GM13977 (cell line): ENCODE data around the gene UNCX.

Source experiments
- DNase-seq: peaks from one replicate; pipeline ENCODE4 v3.0.0; 2012; ENCODE audit warnings: low spot score
- in situ Hi-C: fragments of 300-500 bp; cut with MboI; formaldehyde crosslinking; loops from one replicate; pipeline ENCODE4 v1.12.0; 2022; ENCODE audit warnings: low sequenced_read_pairs, low pct_unique_long_range_greater_than_20kb, mixed read lengths, inconsistent platforms; ENCODE audit not compliant: unreplicated experiment
- TF ChIP-seq, protein P1 (sequence below): IDR thresholded peaks from 2 replicates; pipeline ENCODE4 v1.5.1; 2012; ENCODE audit warnings: mild to moderate bottlenecking, control low read depth; ENCODE audit not compliant: insufficient read depth; ENCODE audit errors: extremely low read depth, missing control alignments

UNCX gene

DNA sequence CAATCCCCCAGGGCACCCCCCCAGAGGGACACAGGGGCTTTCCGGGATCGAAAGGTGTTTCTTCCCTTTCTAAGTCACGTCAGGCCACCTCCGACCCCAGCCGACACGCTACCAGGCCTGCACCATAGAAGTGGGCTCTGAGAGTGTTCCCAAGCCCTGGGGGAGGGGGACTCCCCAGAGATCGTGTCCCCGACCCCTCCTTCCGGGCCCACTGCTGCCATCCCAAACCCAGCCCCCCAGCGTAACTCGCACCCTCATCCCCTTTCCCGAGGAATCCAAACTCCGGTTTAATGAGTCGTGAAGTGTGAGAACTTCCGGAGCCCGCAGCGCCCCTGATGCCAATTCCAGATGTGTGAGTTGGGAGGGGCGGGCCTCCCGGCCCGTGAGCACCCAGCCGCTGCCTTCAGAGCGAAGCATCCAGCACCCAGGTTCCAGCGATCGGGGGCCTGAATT is 11.3 kb downstream of the UNCX start:
- in situ Hi-C loops: loop anchor here (25.0 kb wide), 1 partner anchor 168 kb away; no protein-coding TSS in a partner anchor
- TF ChIP-seq, protein P1, sequence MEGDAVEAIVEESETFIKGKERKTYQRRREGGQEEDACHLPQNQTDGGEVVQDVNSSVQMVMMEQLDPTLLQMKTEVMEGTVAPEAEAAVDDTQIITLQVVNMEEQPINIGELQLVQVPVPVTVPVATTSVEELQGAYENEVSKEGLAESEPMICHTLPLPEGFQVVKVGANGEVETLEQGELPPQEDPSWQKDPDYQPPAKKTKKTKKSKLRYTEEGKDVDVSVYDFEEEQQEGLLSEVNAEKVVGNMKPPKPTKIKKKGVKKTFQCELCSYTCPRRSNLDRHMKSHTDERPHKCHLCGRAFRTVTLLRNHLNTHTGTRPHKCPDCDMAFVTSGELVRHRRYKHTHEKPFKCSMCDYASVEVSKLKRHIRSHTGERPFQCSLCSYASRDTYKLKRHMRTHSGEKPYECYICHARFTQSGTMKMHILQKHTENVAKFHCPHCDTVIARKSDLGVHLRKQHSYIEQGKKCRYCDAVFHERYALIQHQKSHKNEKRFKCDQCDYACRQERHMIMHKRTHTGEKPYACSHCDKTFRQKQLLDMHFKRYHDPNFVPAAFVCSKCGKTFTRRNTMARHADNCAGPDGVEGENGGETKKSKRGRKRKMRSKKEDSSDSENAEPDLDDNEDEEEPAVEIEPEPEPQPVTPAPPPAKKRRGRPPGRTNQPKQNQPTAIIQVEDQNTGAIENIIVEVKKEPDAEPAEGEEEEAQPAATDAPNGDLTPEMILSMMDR: no peak
- no peak for DNase-seq

- DNase-seq: no peak
- in situ Hi-C loops: loop anchor here (25.0 kb wide), 1 partner anchor 167 kb away; no protein-coding TSS in a partner anchor
- TF ChIP-seq, protein P1: no peak
These were observed 12.2 kb downstream of the UNCX start for GRCh38 chr7:1244700-1245523.

DNA sequence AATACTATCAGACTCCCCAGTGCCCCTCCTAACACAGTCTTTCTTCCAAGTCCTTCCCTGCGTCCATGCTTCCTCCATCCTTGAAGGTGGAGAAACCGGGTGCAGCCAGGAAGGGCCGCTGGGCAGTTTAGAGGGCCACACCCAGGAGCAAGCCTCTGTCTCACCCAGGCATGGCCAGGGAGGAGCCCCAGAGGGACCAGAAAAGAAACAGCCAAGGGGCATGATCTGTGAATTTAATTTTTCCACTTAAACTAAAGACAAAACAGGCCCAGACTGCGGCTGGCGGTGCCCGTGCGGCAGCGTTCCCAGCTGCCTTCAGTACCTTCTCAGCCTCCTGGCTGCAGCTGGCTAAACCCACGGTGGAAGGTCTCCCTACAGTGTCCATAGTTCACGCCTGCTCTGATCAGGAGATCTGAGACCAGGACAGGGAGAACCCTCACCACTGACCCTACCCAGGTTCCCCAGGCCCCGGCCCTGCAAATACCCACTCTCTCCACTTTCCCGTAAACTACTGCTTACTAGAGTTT is 12.9 kb downstream of the UNCX start:
- TF ChIP-seq, protein P1: no peak
- in situ Hi-C loops: loop anchor here (25.0 kb wide), 1 partner anchor 167 kb away; no protein-coding TSS in a partner anchor
- DNase-seq: no peak

GRCh38 chr7:1246160-1246870 is 13.6 kb downstream of the UNCX start:
- TF ChIP-seq, protein P1: no peak
- DNase-seq: no peak
- in situ Hi-C loops: loop anchor here (25.0 kb wide), 1 partner anchor 166 kb away; no protein-coding TSS in a partner anchor

GRCh38 chr7:1246871-1247526 is 14.3 kb downstream of the UNCX start:
- TF ChIP-seq, protein P1: no peak
- in situ Hi-C loops: loop anchor here (25.0 kb wide), 1 partner anchor 165 kb away; no protein-coding TSS in a partner anchor
- no peak for DNase-seq
